BLaER1 treated with 17β-estradiol and CSF1 and Interleukin-3, amounts not matched to agents 10 nM and 100 nM (cell line): Measurements from ENCODE around the gene PRDM11.

Experiments used
- H3K27ac ChIP-seq, 11 experiments: shearing (Covaris generic); formaldehyde crosslinking; 2 replicates each; pipeline ENCODE4 v1.8.1; 2022
- H3K27me3 ChIP-seq, 11 experiments: shearing (Covaris generic); formaldehyde crosslinking; 2 replicates each; pipeline ENCODE4 v1.8.1; 2022
- H3K36me3 ChIP-seq, 11 experiments: shearing (Covaris generic); formaldehyde crosslinking; 2 replicates each; pipeline ENCODE4 v1.8.1; 2022
- H3K4me1 ChIP-seq, 10 experiments: shearing (Covaris generic); formaldehyde crosslinking; 2 replicates each; pipeline ENCODE4 v1.8.1; 2022
- H3K4me2 ChIP-seq, 11 experiments: shearing (Covaris generic); formaldehyde crosslinking; 2 replicates each; pipeline ENCODE4 v1.8.1; 2022
- H3K4me3 ChIP-seq, 10 experiments: shearing (Covaris generic); formaldehyde crosslinking; 2 replicates each; pipeline ENCODE4 v1.8.1; 2022
- H3K9ac ChIP-seq, 11 experiments: shearing (Covaris generic); formaldehyde crosslinking; 2 replicates each; pipeline ENCODE4 v1.8.1; 2022
- H3K9me3 ChIP-seq, 11 experiments: shearing (Covaris generic); formaldehyde crosslinking; replicated peaks in 1 of 11; 2 replicates each; pipeline ENCODE4 v1.8.1; 2022
- H4K20me1 ChIP-seq, 11 experiments: shearing (Covaris generic); formaldehyde crosslinking; 2 replicates each; pipeline ENCODE4 v1.8.1; 2022
- Cebpa-rat ChIP-seq, 11 experiments: shearing (Covaris generic); IDR thresholded peaks; 2 replicates each; pipeline ENCODE4 v1.8.1; 2022

The PRDM11 gene

GRCh38 chr11:45157247-45158209 is 11.1 kb downstream of the PRDM11 start:
- Histone ChIP-seq H3K4me1 (peaks cover 23 to 97% (median 86%) of the 10 kb centered on the region in 10 experiments), H3K9ac (peak overlapping the region in 9 of 11 experiments; percentile 4 to 70 (median 38); a peak in 14 of 22 replicates), H3K4me2 (peak overlapping the region; percentile 33 to 90 (median 78)), H3K36me3 (no peaks in the 10 kb centered on the region), H3K4me3 (no peak overlapping the region), H4K20me1 (peaks cover 0 to 97% (median 85%) of the 10 kb centered on the region in 11 experiments; a peak in 19 of 22 replicates), H3K27ac (peak overlapping the region in 7 of 11 experiments; percentile 3 to 61 (median 50); a peak in 10 of 22 replicates), H3K27me3 (no peaks in the 10 kb centered on the region), H3K9me3 (no peaks in the 10 kb centered on the region)
- no peak for TF ChIP-seq Cebpa-rat (IDR thresholded peaks at IDR 0.05)

- peak overlapping the region; percentile 33 to 90 (median 78) for H3K4me2 ChIP-seq
Measured at GRCh38 chr11:45158210-45158731, 11.8 kb downstream of the PRDM11 start.

GRCh38 chr11:45158891-45159605 is 12.6 kb downstream of the PRDM11 start:
- TF ChIP-seq Cebpa-rat (IDR thresholded peaks at IDR 0.05) = no peak
- H3K4me2 ChIP-seq = peak overlapping the region; percentile 33 to 90 (median 78)
- no peaks in the 10 kb centered on the region for H3K9me3 ChIP-seq
- H3K4me3 ChIP-seq = no peak overlapping the region
- H4K20me1 ChIP-seq = peaks cover 0 to 99% (median 90%) of the 10 kb centered on the region in 11 experiments; a peak in 20 of 22 replicates
- no peaks in the 10 kb centered on the region for H3K36me3 ChIP-seq
- peaks cover 32 to 97% (median 87%) of the 10 kb centered on the region in 10 experiments for H3K4me1 ChIP-seq
- peak overlapping the region in 8 of 11 experiments; percentile 4 to 70 (median 31); a peak in 12 of 22 replicates for H3K9ac ChIP-seq
- H3K27me3 ChIP-seq = no peaks in the 10 kb centered on the region
- peak overlapping the region in 6 of 11 experiments; percentile 3 to 61 (median 50); a peak in 9 of 22 replicates for H3K27ac ChIP-seq

More at GRCh38 chr11:45158210-45158731, 11.8 kb downstream of the PRDM11 start:
- Histone ChIP-seq H3K36me3 (no peaks in the 10 kb centered on the region), H3K27ac (peak overlapping the region in 8 of 11 experiments; percentile 3 to 61 (median 42); a peak in 11 of 22 replicates), H3K4me1 (peaks cover 24 to 97% (median 87%) of the 10 kb centered on the region in 10 experiments), H3K9me3 (no peaks in the 10 kb centered on the region), H4K20me1 (peaks cover 0 to 97% (median 85%) of the 10 kb centered on the region in 11 experiments; a peak in 20 of 22 replicates), H3K9ac (peak overlapping the region in 9 of 11 experiments; percentile 4 to 70 (median 38); a peak in 14 of 22 replicates), H3K4me3 (no peak overlapping the region), H3K27me3 (no peaks in the 10 kb centered on the region)
- TF ChIP-seq Cebpa-rat (IDR thresholded peaks at IDR 0.05) = no peak

GRCh38 chr11:45159781-45160365 is 13.4 kb downstream of the PRDM11 start:
- Histone ChIP-seq H3K4me1 (peaks cover 40 to 98% (median 87%) of the 10 kb centered on the region in 10 experiments), H3K36me3 (no peaks in the 10 kb centered on the region), H3K9ac (peak overlapping the region in 3 of 11 experiments; percentile 4 to 57 (median 38); a peak in 1 of 22 replicates), H3K4me2 (peak overlapping the region in 9 of 11 experiments; percentile 9 to 90 (median 83); a peak in 18 of 22 replicates), H3K27me3 (no peaks in the 10 kb centered on the region), H3K4me3 (no peak overlapping the region), H4K20me1 (peaks cover 0 to 100% (median 92%) of the 10 kb centered on the region in 11 experiments; a peak in 20 of 22 replicates), H3K27ac (peak overlapping the region in 3 of 11 experiments; percentile 16 to 57 (median 50); a peak in 1 of 22 replicates), H3K9me3 (no peaks in the 10 kb centered on the region)
- TF ChIP-seq Cebpa-rat (IDR thresholded peaks at IDR 0.05) = no peak

GRCh38 chr11:45161252-45162063 is 15.0 kb downstream of the PRDM11 start:
- Histone ChIP-seq H3K4me2 (peak overlapping the region in 7 of 11 experiments; percentile 4 to 95 (median 86); a peak in 8 of 22 replicates), H3K9me3 (no peaks in the 10 kb centered on the region), H3K27ac (0 out of 22 replicates have a peak overlapping the region, but pooled peaks of 2 of the 11 experiments have one; percentile 0 to 1), H3K4me3 (no peak overlapping the region), H4K20me1 (peaks cover 0 to 100% (median 96%) of the 10 kb centered on the region in 11 experiments; a peak in 20 of 22 replicates), H3K4me1 (peaks cover 41 to 100% (median 94%) of the 10 kb centered on the region in 10 experiments), H3K36me3 (no peaks in the 10 kb centered on the region), H3K9ac (no peak overlapping the region), H3K27me3 (no peaks in the 10 kb centered on the region)
- TF ChIP-seq Cebpa-rat (IDR thresholded peaks at IDR 0.05) = no peak

GRCh38 chr11:45162064-45162375 is 15.6 kb downstream of the PRDM11 start:
- 0 out of 22 replicates have a peak overlapping the region, but pooled peaks of 1 of the 11 experiments have one; percentile 1 for H3K27ac ChIP-seq
- peak overlapping the region in 8 of 11 experiments; percentile 4 to 95 (median 86); a peak in 9 of 22 replicates for H3K4me2 ChIP-seq
- no peak for TF ChIP-seq Cebpa-rat (IDR thresholded peaks at IDR 0.05)

More at GRCh38 chr11:45162064-45162375, 15.6 kb downstream of the PRDM11 start:
- no peak overlapping the region for H3K4me3 ChIP-seq
- H3K36me3 ChIP-seq = no peaks in the 10 kb centered on the region
- peaks cover 39 to 98% (median 91%) of the 10 kb centered on the region in 10 experiments for H3K4me1 ChIP-seq
- no peaks in the 10 kb centered on the region for H3K9me3 ChIP-seq
- H3K27me3 ChIP-seq = no peaks in the 10 kb centered on the region
- H4K20me1 ChIP-seq = peaks cover 0 to 100% (median 94%) of the 10 kb centered on the region in 11 experiments; a peak in 20 of 22 replicates
- no peak overlapping the region for H3K9ac ChIP-seq
